ENCODE results near the gene TLE4. TPM values are rescaled to one million over a fixed set of nuclear protein-coding genes. Genes with fewer than 3 reads are reported as not detected.

The TLE4 gene
- total RNA-seq, 1 donor from 2014 or later, result 55.6 TPM

DNA sequence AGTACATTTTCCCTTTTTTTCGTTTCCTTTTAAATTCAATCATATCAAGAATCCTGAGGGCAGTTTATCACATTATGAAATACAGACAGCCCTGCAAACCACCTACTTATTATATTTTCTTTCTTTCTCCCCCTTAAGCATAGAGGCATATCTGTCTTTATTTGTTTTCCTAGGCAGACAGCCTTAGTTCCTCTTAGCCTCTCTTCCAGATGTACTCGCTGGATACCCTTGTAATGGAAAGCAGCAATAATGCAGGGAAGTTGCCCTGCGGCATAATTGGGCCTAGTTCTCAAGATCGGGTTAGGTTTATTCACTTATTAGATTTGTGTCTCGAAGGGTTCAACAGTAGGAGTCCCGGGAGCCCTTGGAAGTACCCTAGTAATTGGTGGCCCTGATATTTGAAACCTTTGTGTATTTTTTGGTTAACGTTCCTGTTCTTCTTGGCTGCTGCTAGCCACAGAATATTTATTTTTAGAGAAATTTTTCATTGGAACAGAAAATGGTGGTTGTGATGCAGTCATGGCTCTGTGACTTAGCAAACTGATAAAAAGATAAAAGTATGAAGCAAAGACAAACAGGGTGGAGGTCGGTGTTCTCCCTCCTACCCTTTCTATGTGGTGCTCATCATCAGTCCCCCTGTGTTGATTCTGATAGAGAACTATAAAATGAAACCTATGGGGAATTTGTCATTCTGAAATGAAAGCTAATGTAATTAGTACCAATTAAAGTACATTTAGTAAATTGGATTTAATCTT lies 6.4 kb downstream of the TLE4 start:
- Mint-ChIP-seq H3K9me3 (ENCODE audit: low read depth) (no peaks in the 10 kb centered on the region), H3K36me3 (ENCODE audit: insufficient read depth) (peaks cover 13% of the 10 kb centered on the region), H3K4me3 (ENCODE audit: low read depth) (no peak overlapping the region), H3K27me3 (peaks cover 27% of the 10 kb centered on the region), H3K27ac (no peak overlapping the region), H3K4me1 (ENCODE audit: low read depth) (peaks cover 68% of the 10 kb centered on the region)
- TF ChIP-seq, protein P1, sequence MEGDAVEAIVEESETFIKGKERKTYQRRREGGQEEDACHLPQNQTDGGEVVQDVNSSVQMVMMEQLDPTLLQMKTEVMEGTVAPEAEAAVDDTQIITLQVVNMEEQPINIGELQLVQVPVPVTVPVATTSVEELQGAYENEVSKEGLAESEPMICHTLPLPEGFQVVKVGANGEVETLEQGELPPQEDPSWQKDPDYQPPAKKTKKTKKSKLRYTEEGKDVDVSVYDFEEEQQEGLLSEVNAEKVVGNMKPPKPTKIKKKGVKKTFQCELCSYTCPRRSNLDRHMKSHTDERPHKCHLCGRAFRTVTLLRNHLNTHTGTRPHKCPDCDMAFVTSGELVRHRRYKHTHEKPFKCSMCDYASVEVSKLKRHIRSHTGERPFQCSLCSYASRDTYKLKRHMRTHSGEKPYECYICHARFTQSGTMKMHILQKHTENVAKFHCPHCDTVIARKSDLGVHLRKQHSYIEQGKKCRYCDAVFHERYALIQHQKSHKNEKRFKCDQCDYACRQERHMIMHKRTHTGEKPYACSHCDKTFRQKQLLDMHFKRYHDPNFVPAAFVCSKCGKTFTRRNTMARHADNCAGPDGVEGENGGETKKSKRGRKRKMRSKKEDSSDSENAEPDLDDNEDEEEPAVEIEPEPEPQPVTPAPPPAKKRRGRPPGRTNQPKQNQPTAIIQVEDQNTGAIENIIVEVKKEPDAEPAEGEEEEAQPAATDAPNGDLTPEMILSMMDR (IDR thresholded peaks at IDR 0.05; ENCODE audit: unreplicated experiment), result no peak
- no peak for DNase-seq (ENCODE audit: low spot score, unreplicated experiment)

DNA sequence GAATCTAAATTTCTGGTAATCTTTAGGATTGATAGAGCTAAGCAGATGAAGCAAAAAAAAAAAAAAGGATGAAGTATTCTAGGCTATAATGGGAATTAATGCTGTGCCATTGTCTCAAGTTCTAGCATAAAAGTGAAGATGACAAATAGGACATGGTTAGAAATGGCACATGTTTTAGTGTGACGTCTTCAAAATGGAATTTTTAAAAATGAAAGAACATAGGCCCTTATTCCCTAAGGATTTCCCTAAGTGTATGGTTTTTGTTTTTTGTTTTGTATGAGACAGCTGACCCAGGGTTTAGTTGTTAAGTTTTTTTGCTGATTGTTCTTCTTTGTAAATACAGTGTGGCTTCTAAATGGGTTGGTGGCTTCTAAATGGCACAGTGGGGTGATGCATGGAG lies 7.1 kb downstream of the TLE4 start:
- Mint-ChIP-seq H3K27me3 (peaks cover 27% of the 10 kb centered on the region), H3K4me3 (ENCODE audit: low read depth) (no peak overlapping the region), H3K27ac (no peak overlapping the region), H3K4me1 (ENCODE audit: low read depth) (peaks cover 67% of the 10 kb centered on the region), H3K36me3 (ENCODE audit: insufficient read depth) (peaks cover 13% of the 10 kb centered on the region), H3K9me3 (ENCODE audit: low read depth) (no peaks in the 10 kb centered on the region)
- DNase-seq (ENCODE audit: low spot score, unreplicated experiment), result no peak
- TF ChIP-seq, protein P1 (IDR thresholded peaks at IDR 0.05; ENCODE audit: unreplicated experiment), result no peak

DNA sequence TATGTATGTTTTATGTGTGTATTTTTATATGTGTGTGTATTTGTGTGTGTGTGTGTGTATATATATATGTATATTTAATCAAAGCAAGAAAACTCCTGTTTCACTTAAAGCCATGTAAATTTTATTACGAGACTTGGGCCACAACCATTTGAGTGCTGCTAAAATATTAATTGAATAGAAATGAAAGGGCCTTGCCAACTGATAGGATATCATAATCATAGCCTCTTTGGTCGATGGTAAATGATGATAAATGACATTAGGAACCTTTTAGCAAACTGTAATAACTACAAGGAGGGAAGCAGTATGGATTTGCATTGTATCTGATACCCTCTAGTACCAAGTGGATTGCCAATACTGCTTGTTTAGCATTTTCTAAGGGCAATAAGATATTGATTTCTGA lies 7.9 kb downstream of the TLE4 start:
- H3K4me3 Mint-ChIP-seq (ENCODE audit: low read depth), result no peak overlapping the region
- no peak overlapping the region for H3K27ac Mint-ChIP-seq
- peaks cover 13% of the 10 kb centered on the region for H3K36me3 Mint-ChIP-seq (ENCODE audit: insufficient read depth)
- peaks cover 26% of the 10 kb centered on the region for H3K27me3 Mint-ChIP-seq
- no peak for DNase-seq (ENCODE audit: low spot score, unreplicated experiment)
- TF ChIP-seq, protein P1 (IDR thresholded peaks at IDR 0.05; ENCODE audit: unreplicated experiment), result no peak
- H3K9me3 Mint-ChIP-seq (ENCODE audit: low read depth), result no peaks in the 10 kb centered on the region
- peaks cover 68% of the 10 kb centered on the region for H3K4me1 Mint-ChIP-seq (ENCODE audit: low read depth)

DNA sequence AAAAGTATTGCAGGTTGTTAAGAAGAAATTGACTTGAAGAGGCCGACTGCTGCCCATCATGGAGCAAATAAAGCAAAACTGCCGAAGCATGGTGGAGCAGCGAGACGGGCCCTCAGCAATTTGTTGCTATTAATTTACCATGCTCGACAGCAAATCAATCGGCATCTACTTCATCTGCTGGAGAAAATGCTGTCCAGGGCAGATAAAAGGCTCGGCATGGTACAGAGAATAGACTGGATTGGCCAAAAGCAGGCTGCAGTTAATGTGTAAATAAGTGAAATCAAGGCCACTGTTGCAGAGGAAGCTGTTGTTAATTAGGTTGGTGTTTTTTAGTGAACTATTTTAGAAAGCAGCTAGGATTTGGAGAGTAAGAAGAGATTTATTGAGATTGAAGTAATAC lies 8.3 kb downstream of the TLE4 start:
- Mint-ChIP-seq H3K9me3 (ENCODE audit: low read depth) (no peaks in the 10 kb centered on the region), H3K27me3 (peaks cover 23% of the 10 kb centered on the region), H3K36me3 (ENCODE audit: insufficient read depth) (peaks cover 13% of the 10 kb centered on the region), H3K4me3 (ENCODE audit: low read depth) (peak overlapping the region; percentile 20), H3K27ac (no peak overlapping the region), H3K4me1 (ENCODE audit: low read depth) (peaks cover 66% of the 10 kb centered on the region)
- DNase-seq (ENCODE audit: low spot score, unreplicated experiment), result peak; percentile 19
- TF ChIP-seq, protein P1 (IDR thresholded peaks at IDR 0.05; ENCODE audit: unreplicated experiment), result no peak

DNA sequence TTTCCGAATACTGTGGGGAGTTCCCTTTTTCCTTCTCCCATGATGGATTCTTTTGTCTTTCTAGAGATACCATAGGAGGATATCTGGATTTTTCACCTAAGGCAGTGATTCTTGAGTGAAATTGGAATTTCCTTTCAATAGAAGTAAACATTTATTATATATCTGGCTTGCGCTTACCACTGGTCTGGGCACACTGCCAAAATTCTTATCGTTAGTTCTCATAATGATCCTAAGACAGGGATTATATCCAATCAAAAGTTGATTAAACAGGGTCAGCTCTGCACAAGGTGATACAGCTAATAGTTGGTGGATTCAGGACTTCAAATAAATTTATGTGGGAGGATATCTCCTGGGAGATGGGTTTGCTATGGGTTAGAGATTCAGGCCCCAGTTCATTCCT lies 9.6 kb downstream of the TLE4 start:
- DNase-seq (ENCODE audit: low spot score, unreplicated experiment), result no peak
- Mint-ChIP-seq H3K27ac (no peak overlapping the region), H3K4me3 (ENCODE audit: low read depth) (no peak overlapping the region), H3K9me3 (ENCODE audit: low read depth) (no peaks in the 10 kb centered on the region), H3K27me3 (peaks cover 15% of the 10 kb centered on the region), H3K36me3 (ENCODE audit: insufficient read depth) (peaks cover 8% of the 10 kb centered on the region), H3K4me1 (ENCODE audit: low read depth) (peaks cover 59% of the 10 kb centered on the region)
- TF ChIP-seq, protein P1 (IDR thresholded peaks at IDR 0.05; ENCODE audit: unreplicated experiment), result no peak
